DND-41 (cell line): Measurements from ENCODE around the gene BAZ1A.

Experiments
- CTCF ChIP-seq: IDR thresholded peaks from 2 replicates; pipeline ENCODE4 v1.5.1; 2012; ENCODE audit warnings: borderline replicate concordance, low read length, moderate library complexity, mild to moderate bottlenecking; ENCODE audit not compliant: poor library complexity, severe bottlenecking; ENCODE audit errors: extremely low read depth
- EZH2 ChIP-seq: IDR thresholded peaks from 3 replicates; pipeline ENCODE4 v1.6.1; 2012; ENCODE audit warnings: borderline replicate concordance, low read depth, mild to moderate bottlenecking, moderate library complexity, low read length, inconsistent platforms; ENCODE audit not compliant: severe bottlenecking

GRCh38 chr14:34906287-34906686 lies 31.1 kb upstream of the BAZ1A start:
- no peak for TF ChIP-seq CTCF
- no peak for TF ChIP-seq EZH2
